ENCODE results near the gene TYRO3.
A peak's percentile ranks its signal among the peaks of the same experiment; 100 is the strongest.

Gene TYRO3

DNA sequence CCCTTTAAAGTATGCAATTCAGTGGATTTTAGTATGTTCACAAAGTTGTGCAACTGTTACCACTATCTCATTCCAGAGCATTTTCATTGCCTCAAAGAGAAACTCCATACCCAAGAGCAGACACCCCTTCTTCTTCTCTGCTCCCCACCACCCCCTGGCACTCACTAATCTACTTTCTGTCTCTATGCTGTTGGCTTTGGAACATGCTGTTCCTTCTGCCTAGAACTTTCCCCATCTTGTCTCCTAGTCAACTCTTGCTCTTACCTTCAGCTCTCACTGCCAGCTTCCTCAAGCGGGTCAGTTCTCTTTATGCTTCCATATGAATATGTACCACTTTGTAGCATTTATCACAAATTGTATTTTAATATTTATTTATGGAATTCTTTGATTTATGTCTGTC lies 50.1 kb downstream of the TYRO3 start:
- no peak for DNase-seq

DNA sequence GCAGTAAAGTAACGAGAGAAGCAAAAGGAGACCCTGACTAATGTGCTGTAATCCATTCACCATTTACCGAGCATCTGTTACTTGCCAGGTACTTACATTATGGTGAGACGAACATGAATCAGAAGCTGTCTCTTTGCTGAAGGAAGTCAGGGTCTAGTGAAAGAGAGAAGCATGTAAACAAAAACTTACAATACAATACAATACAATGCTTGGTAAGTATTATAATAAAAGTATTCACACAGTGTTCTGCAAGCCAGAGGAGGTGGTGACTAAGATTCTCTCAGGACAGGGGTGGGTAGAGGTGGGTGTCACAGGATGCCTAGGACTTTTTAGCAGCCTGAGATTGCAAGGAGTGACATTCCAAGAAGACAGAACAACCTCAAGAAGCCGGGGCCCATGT lies 51.0 kb downstream of the TYRO3 start:
- DNase-seq, result no peak

DNA sequence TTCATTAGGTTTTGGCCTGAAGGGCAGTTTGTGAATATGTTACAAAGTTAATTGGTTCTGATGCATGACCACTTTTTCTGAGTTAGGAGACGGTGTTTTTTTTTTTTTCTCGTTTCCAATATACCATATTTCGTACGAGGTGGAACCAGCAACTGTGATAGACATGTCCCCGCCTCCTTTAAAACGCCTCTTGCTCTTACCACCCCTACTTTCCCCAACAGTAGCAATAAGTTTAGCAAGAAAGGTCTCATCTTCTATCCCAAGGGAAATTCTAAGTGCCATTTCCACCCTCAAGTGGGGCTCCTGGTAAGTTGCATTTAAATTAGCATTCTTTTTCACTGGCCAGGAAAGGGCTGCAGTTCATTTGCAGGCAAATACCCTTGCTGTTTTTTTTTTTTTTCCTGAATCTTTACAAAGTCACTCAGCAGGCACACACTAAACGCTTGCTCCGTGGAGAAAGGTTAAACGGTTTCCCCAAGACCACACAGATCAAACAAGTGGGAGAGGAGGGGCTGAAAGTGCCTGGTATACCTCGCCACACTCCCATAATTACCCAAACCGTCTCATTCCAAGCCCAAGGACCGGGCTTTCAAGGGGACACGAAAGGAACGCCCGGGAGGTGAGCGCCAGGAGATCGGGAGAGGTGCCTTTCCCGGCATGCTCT lies 61.7 kb downstream of the TYRO3 start:
- DNase-seq, result no peak

DNA sequence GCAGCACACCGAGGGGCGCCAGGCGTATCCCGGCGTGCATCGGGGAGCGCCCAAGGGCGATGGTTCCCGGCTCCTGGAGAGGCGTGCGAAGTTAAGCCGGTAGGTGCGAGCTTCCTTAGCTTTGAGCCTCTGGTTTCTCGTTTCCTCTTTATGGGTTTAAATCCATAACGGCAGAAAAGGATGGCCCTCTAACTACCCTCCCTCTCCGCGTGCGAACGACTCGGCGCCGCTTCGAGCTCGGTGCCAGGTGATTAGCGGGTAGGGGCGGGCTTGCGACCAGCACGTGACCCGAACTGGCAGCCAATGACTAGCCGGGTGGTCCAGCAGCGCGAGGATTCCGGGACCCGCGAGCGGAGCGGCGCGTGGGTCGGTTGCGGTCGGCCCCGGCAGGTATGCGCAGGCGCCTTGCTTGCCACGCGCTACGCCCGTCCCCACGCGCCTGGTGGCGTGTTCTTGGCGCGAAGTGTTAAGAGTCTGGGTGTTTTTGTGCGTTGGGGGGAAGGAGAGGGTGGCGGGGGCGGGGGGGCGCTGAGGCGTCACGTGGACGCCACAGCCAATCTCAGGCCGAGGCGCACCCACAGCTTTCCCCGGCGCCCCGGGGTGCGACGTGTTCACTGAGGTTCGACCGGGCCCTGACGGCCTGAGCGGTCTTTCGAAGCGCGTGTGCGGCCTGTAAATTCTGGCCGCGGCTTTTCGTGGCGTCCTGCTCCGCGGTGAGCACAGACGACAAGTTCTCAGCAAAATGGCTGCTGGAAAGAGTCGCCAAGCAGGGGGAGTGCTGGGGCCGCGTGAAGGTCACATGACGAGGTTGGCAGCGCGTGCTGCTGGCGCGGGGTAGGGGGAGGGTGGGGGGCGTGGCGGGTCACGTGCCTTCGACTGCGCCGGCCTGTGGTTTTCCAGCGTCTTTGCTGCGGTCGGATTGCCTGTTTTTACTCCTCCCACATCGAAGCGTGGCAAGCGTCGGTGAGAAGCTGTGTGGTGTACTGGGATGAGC lies 62.5 kb downstream of the TYRO3 start:
- DNase-seq, result peak; percentile 70

DNA sequence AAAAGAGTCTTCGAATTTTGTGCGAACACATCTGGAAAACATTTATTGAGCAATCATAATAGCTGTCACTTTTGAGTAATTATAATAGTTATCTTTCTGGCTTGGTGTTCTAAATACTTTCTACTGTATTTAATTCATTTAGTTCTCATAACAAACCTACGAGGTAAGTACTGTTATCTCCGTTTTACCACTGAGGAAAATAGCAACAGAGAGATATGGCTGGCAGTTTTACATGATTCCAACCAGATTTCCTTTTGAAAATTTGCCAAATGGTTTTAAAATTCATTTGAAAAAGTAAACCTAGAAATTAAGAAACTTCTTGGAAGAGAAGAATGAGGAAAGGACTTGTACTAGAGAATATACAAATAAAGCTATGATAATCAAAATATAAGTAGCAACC lies 63.9 kb downstream of the TYRO3 start:
- DNase-seq, result no peak

DNA sequence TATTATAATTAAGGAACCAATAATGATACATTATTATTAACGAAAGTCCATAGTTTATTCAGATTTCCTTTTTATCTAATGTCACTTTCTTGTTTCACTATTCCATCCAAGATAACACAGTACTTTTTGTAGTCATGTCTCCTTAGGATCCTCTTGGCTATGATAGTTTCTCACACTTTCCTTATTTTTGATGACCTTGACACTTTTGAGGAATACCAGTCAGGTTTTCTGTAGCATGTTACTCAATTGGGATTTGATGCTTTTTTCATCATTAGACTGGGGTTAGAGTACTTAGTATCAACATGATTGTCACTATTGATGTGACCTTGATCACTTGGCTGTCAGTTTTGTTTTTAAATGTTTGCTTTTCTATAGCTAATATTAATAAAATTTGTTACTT lies 68.2 kb downstream of the TYRO3 start:
- DNase-seq, result no peak

DNA sequence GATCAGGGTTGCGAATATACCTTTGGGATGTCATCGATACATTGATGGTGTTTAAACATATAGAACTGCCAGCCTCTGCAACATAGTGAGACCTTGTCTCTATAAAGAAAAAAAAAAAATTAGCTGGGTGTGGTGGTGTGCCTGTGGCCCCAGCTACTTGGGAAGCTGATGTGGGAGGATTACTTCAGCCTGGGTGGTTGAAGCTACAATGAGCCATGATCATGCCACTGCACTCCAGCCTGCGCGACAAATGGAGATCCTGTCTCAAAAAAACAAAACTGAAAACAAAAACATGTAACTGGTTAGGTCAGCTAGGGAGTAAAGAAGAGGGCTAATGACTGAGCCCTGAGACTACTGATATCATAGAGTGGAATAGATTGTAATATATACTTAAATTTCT lies 70.5 kb downstream of the TYRO3 start:
- no peak for DNase-seq

DNA sequence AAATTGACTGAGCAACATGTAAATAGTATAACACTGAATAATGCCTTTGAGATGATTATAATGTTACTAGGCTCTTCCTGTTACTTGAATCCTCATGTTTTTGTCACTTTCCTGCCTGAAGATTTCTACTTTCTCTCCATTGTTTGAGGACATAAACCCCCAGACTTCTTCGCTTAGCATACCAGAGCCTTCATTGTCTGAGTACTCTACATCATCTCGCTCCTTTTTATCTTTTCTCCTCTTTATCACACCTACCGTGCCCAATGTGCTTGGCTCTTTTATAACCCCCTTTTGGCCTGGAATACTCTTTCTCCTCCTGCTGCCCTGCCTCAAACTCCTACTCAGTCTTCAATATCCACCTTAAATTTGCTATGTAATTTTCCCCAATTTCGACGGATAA lies 70.9 kb downstream of the TYRO3 start:
- DNase-seq, result no peak

DNA sequence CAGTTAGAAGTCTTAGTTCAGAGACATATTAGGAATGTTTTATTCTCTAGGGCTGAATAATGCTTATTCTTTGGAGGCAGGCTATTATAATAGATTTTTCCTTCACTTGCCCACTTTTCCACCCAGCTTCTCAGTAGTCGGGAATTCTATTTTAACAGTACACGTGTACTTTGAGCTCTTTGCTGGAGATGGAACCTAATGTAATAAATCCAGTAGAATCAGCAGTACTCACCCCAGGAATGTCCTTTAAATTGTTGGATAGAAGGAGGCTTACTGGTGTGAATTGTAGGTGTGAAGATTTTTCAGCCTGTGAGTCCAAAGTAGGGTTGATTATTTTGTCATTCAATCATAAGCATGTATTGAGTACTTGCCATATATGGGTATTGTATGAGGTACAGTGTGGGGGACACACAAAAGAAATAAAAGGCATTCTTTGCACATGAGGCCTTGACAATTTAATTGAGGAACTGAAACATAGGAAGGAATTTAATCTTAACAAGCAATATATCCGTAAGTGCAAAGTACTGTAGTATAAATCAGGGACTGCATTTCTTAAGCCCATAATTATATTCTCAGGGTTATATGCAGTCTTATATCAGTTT lies 71.7 kb downstream of the TYRO3 start:
- no peak for DNase-seq

DNA sequence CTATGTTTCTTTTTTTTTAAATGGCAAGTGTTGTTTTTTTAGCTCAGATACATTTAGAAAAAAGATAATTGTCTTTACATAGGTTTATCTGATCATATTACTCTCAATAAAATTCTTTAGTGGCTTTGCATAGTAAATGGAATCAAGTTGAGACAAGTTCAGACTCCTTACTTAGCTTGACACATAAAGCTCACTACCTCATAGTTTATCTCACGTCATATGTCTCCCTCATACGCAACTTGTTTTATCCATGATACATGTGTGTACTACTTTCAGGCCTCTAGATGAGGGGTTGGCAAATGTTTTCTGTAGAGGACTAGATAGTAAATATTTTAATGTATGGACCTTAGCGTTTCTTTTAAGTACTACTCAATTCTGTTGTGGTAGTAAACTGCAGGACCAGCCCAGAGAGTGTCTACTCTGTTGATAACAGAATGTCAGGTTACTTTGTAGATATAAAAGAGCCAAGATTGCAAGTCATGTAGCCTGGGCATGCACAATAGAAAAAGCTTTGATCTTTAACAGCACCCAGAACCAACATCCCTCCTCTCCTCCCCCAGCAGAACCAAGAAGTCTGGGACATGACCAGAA lies 73.0 kb downstream of the TYRO3 start:
- no peak for DNase-seq

All from CD4-positive, alpha-beta T cell treated with Interleukin-4 for 4 hours (primary cell).